Loucy (cell line): ENCODE measurements around the gene CYP46A1.

ENCODE experiments used
- H2AFZ ChIP-seq: fragments of 200-600 bp; sonication (generic); 2 replicates; pipeline ENCODE4 v1.6.0; 2016; ENCODE audit warnings: antibody characterized with exemption, mild to moderate bottlenecking, low read length, moderate library complexity
- H3F3A ChIP-seq: fragments of 200-600 bp; 2 replicates; pipeline ENCODE4 v1.6.0; 2016; ENCODE audit warnings: antibody characterized with exemption, low read depth, mild to moderate bottlenecking
- H3K27me3 ChIP-seq: fragments of 200-600 bp; sonication (generic); 2 replicates; pipeline ENCODE4 v1.6.1; 2014; ENCODE audit warnings: low read length, mild to moderate bottlenecking; ENCODE audit not compliant: insufficient read depth, poor library complexity, severe bottlenecking
- H3K36me3 ChIP-seq: fragments of 200-600 bp; sonication (generic); 2 replicates; pipeline ENCODE4 v1.6.1; 2016; ENCODE audit warnings: low read length; ENCODE audit not compliant: insufficient read depth
- H3K4me1 ChIP-seq: fragments of 200-600 bp; sonication (generic); 2 replicates; pipeline ENCODE4 v1.5.1; 2014; ENCODE audit warnings: low read length, mild to moderate bottlenecking; ENCODE audit not compliant: insufficient read depth, poor library complexity, severe bottlenecking
- H3K4me2 ChIP-seq: fragments of 200-600 bp; sonication (generic); 2 replicates; pipeline ENCODE4 v1.6.0; 2014; ENCODE audit warnings: antibody characterized with exemption, low read length, low read depth, mild to moderate bottlenecking; ENCODE audit not compliant: poor library complexity, severe bottlenecking
- H3K4me3 ChIP-seq: fragments of 200-600 bp; sonication (generic); 2 replicates; pipeline ENCODE4 v1.5.1; 2014; ENCODE audit warnings: low read length, mild to moderate bottlenecking, mixed read lengths; ENCODE audit not compliant: poor library complexity, severe bottlenecking
- H3K79me2 ChIP-seq: fragments of 200-600 bp; sonication (generic); 2 replicates; pipeline ENCODE4 v1.6.1; 2014; ENCODE audit warnings: low read length; ENCODE audit not compliant: insufficient read depth
- H3K9ac ChIP-seq: fragments of 200-600 bp; sonication (generic); 2 replicates; pipeline ENCODE4 v1.6.0; 2014; ENCODE audit warnings: mild to moderate bottlenecking, low read depth, low read length, moderate library complexity; ENCODE audit not compliant: poor library complexity, severe bottlenecking
- H3K9me2 ChIP-seq: fragments of 200-600 bp; sonication (generic); replicated peaks from 2 replicates; pipeline ENCODE4 v1.6.1; 2016; ENCODE audit warnings: low read depth, low read length, mixed read lengths
- H3K9me3 ChIP-seq: fragments of 200-600 bp; sonication (generic); 2 replicates; pipeline ENCODE4 v1.6.1; 2014; ENCODE audit warnings: mild to moderate bottlenecking, antibody characterized with exemption, low read length, low read depth; ENCODE audit not compliant: insufficient read depth
- H4K20me1 ChIP-seq: fragments of 200-600 bp; sonication (generic); 2 replicates; pipeline ENCODE4 v1.6.0; 2014; ENCODE audit warnings: antibody characterized with exemption, low read length, mild to moderate bottlenecking; ENCODE audit not compliant: insufficient read depth, poor library complexity, severe bottlenecking
- CTCF ChIP-seq: fragments of 200-600 bp; sonication (generic); conservative IDR thresholded peaks from 2 replicates; pipeline ENCODE4 v1.5.1; 2014; ENCODE audit warnings: mild to moderate bottlenecking, antibody characterized with exemption, low read length
- EZH2phosphoT487 ChIP-seq: fragments of 200-600 bp; IDR thresholded peaks from 2 replicates; pipeline ENCODE4 v1.6.1; 2018; ENCODE audit warnings: antibody characterized with exemption, mild to moderate bottlenecking, moderate library complexity, borderline replicate concordance

The CYP46A1 gene

GRCh38 chr14:99754141-99755067 lies 70.3 kb downstream of the CYP46A1 start:
- no peak overlapping the region for H3K4me3 ChIP-seq
- no peaks in the 10 kb centered on the region for H3K9me3 ChIP-seq
- H3K4me1 ChIP-seq, result peaks cover 32% of the 10 kb centered on the region
- H3K79me2 ChIP-seq, result no peaks in the 10 kb centered on the region
- no peak for TF ChIP-seq EZH2phosphoT487
- no peak for TF ChIP-seq CTCF
- no peaks in the 10 kb centered on the region for H4K20me1 ChIP-seq
- H3K4me2 ChIP-seq, result peak overlapping the region; percentile 78
- no peaks in the 10 kb centered on the region for H3F3A ChIP-seq
- H3K27me3 ChIP-seq, result no peaks in the 10 kb centered on the region
- no peaks in the 10 kb centered on the region for H3K36me3 ChIP-seq
- H3K9ac ChIP-seq, result no peak overlapping the region
- H2AFZ ChIP-seq, result no peak overlapping the region
- H3K9me2 ChIP-seq, result no peaks in the 10 kb centered on the region

DNA sequence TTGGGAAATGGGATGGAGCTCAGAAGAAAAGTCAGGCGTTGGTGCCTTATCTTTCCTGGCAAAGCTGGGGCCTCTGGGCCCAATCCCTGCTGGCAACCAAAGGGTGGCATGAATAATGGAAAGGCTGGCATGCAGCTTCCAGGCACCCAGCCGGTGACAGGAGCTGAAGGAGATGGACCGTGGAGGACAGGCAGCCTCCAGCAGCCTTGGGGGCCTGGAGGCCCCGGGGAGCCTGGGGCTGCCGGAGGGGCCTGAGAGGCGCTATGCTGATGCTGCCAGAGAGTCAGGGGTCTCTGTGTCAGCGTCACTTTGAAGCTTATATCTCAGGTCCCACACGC lies 70.9 kb downstream of the CYP46A1 start:
- Histone ChIP-seq H3K9me2 (no peaks in the 10 kb centered on the region), H3K9ac (no peak overlapping the region), H3K4me3 (no peak overlapping the region), H3F3A (no peaks in the 10 kb centered on the region), H4K20me1 (no peaks in the 10 kb centered on the region), H3K4me2 (no peak overlapping the region), H3K36me3 (no peaks in the 10 kb centered on the region), H3K9me3 (no peaks in the 10 kb centered on the region), H3K79me2 (no peaks in the 10 kb centered on the region), H3K4me1 (peaks cover 33% of the 10 kb centered on the region), H2AFZ (no peak overlapping the region), H3K27me3 (no peaks in the 10 kb centered on the region)
- TF ChIP-seq EZH2phosphoT487 (no peak), CTCF (no peak)

GRCh38 chr14:99755629-99756603 lies 71.8 kb downstream of the CYP46A1 start:
- Histone ChIP-seq H3K79me2 (no peaks in the 10 kb centered on the region), H3K4me1 (peaks cover 33% of the 10 kb centered on the region), H3K9me3 (no peaks in the 10 kb centered on the region), H3F3A (no peaks in the 10 kb centered on the region), H3K4me2 (no peak overlapping the region), H3K9ac (no peak overlapping the region), H3K4me3 (no peak overlapping the region), H3K36me3 (no peaks in the 10 kb centered on the region), H3K9me2 (no peaks in the 10 kb centered on the region), H2AFZ (no peak overlapping the region), H4K20me1 (no peaks in the 10 kb centered on the region), H3K27me3 (no peaks in the 10 kb centered on the region)
- TF ChIP-seq CTCF (no peak), EZH2phosphoT487 (no peak)
